Activated naive CD8-positive, alpha-beta T cell treated with anti-CD3 and anti-CD28 coated beads for 36 hours (primary cell): Measurements from ENCODE around the gene TXNDC12. TPM values are rescaled to one million over a fixed set of nuclear protein-coding genes. Genes with fewer than 3 reads are reported as not detected.
"Not testable (repeated sequence)": the region's sequence is repeated elsewhere in the genome, so short reads cannot be mapped to it uniquely, and the experiment has no call there.

Source experiments
- DNase-seq: peaks from one replicate; pipeline ENCODE4 v3.0.0; 2021
- H3K27ac Mint-ChIP-seq: one replicate; pipeline ENCODE4 v1.8.0; 2022; ENCODE audit warnings: mild to moderate bottlenecking, moderate library complexity, mixed read lengths
- H3K27me3 Mint-ChIP-seq: one replicate; pipeline ENCODE4 v1.8.0; 2022; ENCODE audit warnings: mild to moderate bottlenecking, mixed read lengths
- H3K36me3 Mint-ChIP-seq: one replicate; pipeline ENCODE4 v1.8.0; 2021; ENCODE audit warnings: mild to moderate bottlenecking, mixed read lengths
- H3K4me1 Mint-ChIP-seq: one replicate; pipeline ENCODE4 v1.8.0; 2021; ENCODE audit warnings: mixed read lengths
- H3K4me3 Mint-ChIP-seq: one replicate; pipeline ENCODE4 v1.8.0; 2022; ENCODE audit warnings: mild to moderate bottlenecking, moderate library complexity, mixed read lengths
- H3K9me3 Mint-ChIP-seq: one replicate; pipeline ENCODE4 v1.8.0; 2022; ENCODE audit warnings: mixed read lengths
- total RNA-seq, 2 experiments: library from RNA; stranded (reverse); gene quantifications; one replicate each; pipeline ENCODE4 v1.2.3, GENCODE V29; 2021

The TXNDC12 gene
- total RNA-seq, 2 experiments from 2014 or later, result 33.3 to 36.1 TPM

DNA sequence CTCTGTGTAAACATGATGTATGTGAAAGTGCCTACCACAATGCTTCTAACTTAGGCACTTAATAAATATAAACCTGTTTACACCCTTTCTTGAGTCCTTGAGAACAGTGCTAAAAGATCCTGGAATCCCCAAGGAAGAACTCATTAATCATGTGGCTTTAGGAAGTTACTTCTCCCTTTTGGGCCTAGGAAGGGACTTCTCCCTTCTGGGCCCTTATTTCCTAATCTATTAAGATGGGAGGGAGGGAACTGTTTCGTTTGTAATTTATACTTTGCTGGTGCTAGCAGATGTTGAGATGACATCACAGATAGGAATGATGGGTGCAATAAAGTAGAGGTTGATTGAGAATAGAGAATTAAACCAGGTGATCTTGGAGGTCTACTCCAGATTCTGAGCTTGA lies 2.3 kb upstream of the TXNDC12 start:
- no peaks in the 10 kb centered on the region for H3K9me3 Mint-ChIP-seq
- H3K27ac Mint-ChIP-seq, result peak overlapping the region; percentile 98
- H3K27me3 Mint-ChIP-seq, result no peaks in the 10 kb centered on the region
- peaks cover 44% of the 10 kb centered on the region for H3K4me1 Mint-ChIP-seq
- peaks cover 27% of the 10 kb centered on the region for H3K36me3 Mint-ChIP-seq
- DNase-seq, result no peak
- peak overlapping the region; percentile 96 for H3K4me3 Mint-ChIP-seq

GRCh38 chr1:52056937-52057231 lies 1.9 kb upstream of the TXNDC12 start:
- Mint-ChIP-seq H3K36me3 (peaks cover 27% of the 10 kb centered on the region), H3K4me1 (peaks cover 47% of the 10 kb centered on the region), H3K27me3 (no peaks in the 10 kb centered on the region), H3K9me3 (no peaks in the 10 kb centered on the region), H3K4me3 (peak overlapping the region; percentile 96), H3K27ac (peak overlapping the region; percentile 98)
- DNase-seq, result no peak

GRCh38 chr1:52056163-52056936 lies 1.4 kb upstream of the TXNDC12 start, which contains the start of gene BTF3L4:
BTF3L4 (plus strand) TSS chr1:52056295; CDS start chr1:52059848, 3,553 bp downstream.
- peak; percentile 95 for DNase-seq
- Mint-ChIP-seq H3K27me3 (no peaks in the 10 kb centered on the region), H3K9me3 (no peaks in the 10 kb centered on the region), H3K4me3 (peak within 1 kb of the TSS; percentile 96), H3K4me1 (peaks cover 47% of the 10 kb centered on the region), H3K36me3 (peaks cover 27% of the 10 kb centered on the region), H3K27ac (peak within 1 kb of the TSS; percentile 98)

DNA sequence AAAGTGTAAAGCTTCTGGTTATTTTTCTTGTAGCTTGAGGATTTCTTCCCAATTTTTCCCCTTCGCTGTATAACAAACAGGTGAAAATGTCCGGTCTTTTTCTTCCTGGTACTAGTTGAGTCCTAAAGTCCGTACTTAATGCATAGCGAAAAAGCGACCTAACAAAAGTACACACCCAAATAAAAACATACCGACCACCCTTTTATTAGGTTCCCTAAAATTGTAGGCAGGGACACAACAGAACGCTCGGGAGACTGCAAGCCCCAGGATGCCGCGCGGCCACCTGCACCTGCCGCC lies 823 bp upstream of the TXNDC12 start:
- H3K27me3 Mint-ChIP-seq, result no peaks in the 10 kb centered on the region
- peaks cover 50% of the 10 kb centered on the region for H3K4me1 Mint-ChIP-seq
- H3K36me3 Mint-ChIP-seq, result peaks cover 24% of the 10 kb centered on the region
- DNase-seq, result no peak
- no peaks in the 10 kb centered on the region for H3K9me3 Mint-ChIP-seq
- H3K27ac Mint-ChIP-seq, result peak overlapping the region; percentile 98
- H3K4me3 Mint-ChIP-seq, result peak overlapping the region; percentile 96

DNA sequence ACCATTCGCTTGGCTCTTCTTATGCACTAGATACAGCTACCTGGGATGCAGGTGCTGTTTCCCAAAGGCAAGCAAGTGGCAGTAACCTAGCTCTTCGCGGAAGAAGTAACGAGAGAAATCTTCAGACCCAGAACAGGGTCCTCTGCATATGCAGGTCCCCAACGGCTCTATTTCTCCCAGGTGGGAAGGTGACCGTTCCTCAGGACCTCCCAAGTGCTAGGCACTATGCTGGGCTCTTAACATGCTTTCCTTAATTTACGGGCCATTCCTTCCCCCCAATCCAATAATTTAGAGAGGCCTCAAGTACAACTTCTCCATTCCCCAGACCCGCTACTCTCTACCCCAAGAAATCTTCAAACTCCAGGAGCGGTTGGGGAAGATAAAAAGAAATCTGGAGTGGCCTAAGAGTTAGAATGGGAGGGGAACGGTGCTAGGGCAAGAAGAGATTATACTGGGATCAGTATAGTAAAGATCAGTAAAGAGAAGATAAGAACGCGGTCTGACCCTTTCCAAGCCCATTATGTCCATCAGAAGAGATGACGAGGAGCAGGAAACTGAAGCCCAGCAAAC lies 410 bp downstream of the TXNDC12 start:
- peaks cover 49% of the 10 kb centered on the region for H3K4me1 Mint-ChIP-seq
- H3K9me3 Mint-ChIP-seq, result no peaks in the 10 kb centered on the region
- H3K36me3 Mint-ChIP-seq, result peaks cover 20% of the 10 kb centered on the region
- H3K4me3 Mint-ChIP-seq, result peak overlapping the region; percentile 96
- H3K27me3 Mint-ChIP-seq, result no peaks in the 10 kb centered on the region
- no peak for DNase-seq
- peak overlapping the region; percentile 98 for H3K27ac Mint-ChIP-seq

- Mint-ChIP-seq H3K36me3 (peaks cover 19% of the 10 kb centered on the region), H3K27me3 (no peaks in the 10 kb centered on the region), H3K9me3 (no peaks in the 10 kb centered on the region), H3K4me1 (peaks cover 43% of the 10 kb centered on the region), H3K27ac (peak overlapping the region; percentile 98), H3K4me3 (peak overlapping the region; percentile 96)
- DNase-seq, result no peak
Measured at GRCh38 chr1:52053862-52054261, 1.1 kb downstream of the TXNDC12 start.

GRCh38 chr1:52049337-52049736 lies 5.7 kb downstream of the TXNDC12 start:
- peaks cover 35% of the 10 kb centered on the region for H3K4me1 Mint-ChIP-seq
- not testable (repeated sequence) for DNase-seq, H3K4me3 Mint-ChIP-seq, H3K27me3 Mint-ChIP-seq, H3K27ac Mint-ChIP-seq, H3K9me3 Mint-ChIP-seq
- peaks cover 31% of the 10 kb centered on the region for H3K36me3 Mint-ChIP-seq

- H3K27me3 Mint-ChIP-seq, result not testable (repeated sequence)
Measured at GRCh38 chr1:52045666-52046195, 9.3 kb downstream of the TXNDC12 start.

DNA sequence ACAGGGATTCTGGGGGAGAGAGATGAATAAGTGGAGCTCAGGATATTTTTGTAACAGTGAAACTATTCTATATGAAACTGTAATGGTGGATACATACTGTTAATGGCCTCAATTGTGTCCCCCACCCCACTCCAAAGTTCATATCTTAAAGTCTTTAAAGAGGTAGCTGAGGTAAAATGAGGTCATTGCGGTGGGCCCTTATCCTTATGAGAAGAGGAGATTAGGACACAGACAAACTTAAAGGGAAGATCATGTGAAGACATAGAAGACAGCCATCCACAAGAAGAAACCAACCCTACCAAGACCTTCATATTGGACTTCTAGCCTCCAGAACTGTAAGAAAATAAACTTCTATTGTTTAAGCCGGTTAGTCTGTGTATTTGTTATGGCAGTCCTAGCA lies 9.8 kb downstream of the TXNDC12 start:
- Mint-ChIP-seq H3K4me3 (no peak overlapping the region), H3K9me3 (no peaks in the 10 kb centered on the region), H3K27ac (no peak overlapping the region), H3K4me1 (peaks cover 21% of the 10 kb centered on the region), H3K27me3 (no peaks in the 10 kb centered on the region), H3K36me3 (peaks cover 27% of the 10 kb centered on the region)
- no peak for DNase-seq

More at GRCh38 chr1:52045666-52046195, 9.3 kb downstream of the TXNDC12 start:
- H3K4me3 Mint-ChIP-seq, DNase-seq, H3K9me3 Mint-ChIP-seq, H3K27ac Mint-ChIP-seq: not testable (repeated sequence)
- H3K36me3 Mint-ChIP-seq, result peaks cover 27% of the 10 kb centered on the region
- peaks cover 23% of the 10 kb centered on the region for H3K4me1 Mint-ChIP-seq

- H3K27me3 Mint-ChIP-seq, result no peaks in the 10 kb centered on the region
- H3K9me3 Mint-ChIP-seq, result no peaks in the 10 kb centered on the region
- H3K27ac Mint-ChIP-seq, result no peak overlapping the region
- H3K4me1 Mint-ChIP-seq, result peaks cover 13% of the 10 kb centered on the region
- no peak for DNase-seq
- H3K36me3 Mint-ChIP-seq, result peaks cover 27% of the 10 kb centered on the region
- no peak overlapping the region for H3K4me3 Mint-ChIP-seq
Measured at GRCh38 chr1:52041551-52042185, 13.3 kb downstream of the TXNDC12 start.

DNA sequence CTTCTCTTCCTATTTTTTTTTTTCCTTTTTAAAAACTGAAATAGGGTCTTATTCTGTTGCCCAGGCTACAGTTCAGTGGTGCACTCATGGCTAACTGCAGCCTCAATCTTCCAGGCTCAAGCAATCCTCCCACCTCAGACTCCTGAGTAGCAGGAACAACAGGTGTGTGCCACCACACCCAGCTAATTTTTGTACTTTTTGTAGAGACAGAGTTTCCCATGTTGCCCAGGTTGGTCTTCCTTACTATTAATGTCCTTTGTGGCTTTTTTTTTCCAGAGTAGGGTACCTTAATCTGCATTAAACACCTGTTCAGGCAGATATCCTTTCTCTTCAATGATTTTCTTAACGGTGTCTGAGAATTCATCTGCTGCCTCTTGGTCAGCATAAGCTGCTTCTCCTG lies 17.1 kb downstream of the TXNDC12 start:
- H3K4me3 Mint-ChIP-seq, result no peak overlapping the region
- no peak for DNase-seq
- H3K9me3 Mint-ChIP-seq, result no peaks in the 10 kb centered on the region
- peaks cover 6% of the 10 kb centered on the region for H3K4me1 Mint-ChIP-seq
- H3K27me3 Mint-ChIP-seq, result no peaks in the 10 kb centered on the region
- H3K27ac Mint-ChIP-seq, result no peak overlapping the region
- peaks cover 16% of the 10 kb centered on the region for H3K36me3 Mint-ChIP-seq

- Mint-ChIP-seq H3K36me3 (peaks cover 21% of the 10 kb centered on the region), H3K4me1 (peaks cover 7% of the 10 kb centered on the region), H3K4me3 (no peak overlapping the region), H3K9me3 (no peaks in the 10 kb centered on the region), H3K27me3 (no peaks in the 10 kb centered on the region), H3K27ac (no peak overlapping the region)
- no peak for DNase-seq
Measured at GRCh38 chr1:52037402-52037814, 17.6 kb downstream of the TXNDC12 start.

GRCh38 chr1:52034050-52034384 lies 21.0 kb downstream of the TXNDC12 start:
- H3K4me3 Mint-ChIP-seq, result peak overlapping the region; percentile 92
- peaks cover 40% of the 10 kb centered on the region for H3K36me3 Mint-ChIP-seq
- H3K27ac Mint-ChIP-seq, result peak overlapping the region; percentile 92
- no peaks in the 10 kb centered on the region for H3K9me3 Mint-ChIP-seq
- peaks cover 26% of the 10 kb centered on the region for H3K4me1 Mint-ChIP-seq
- DNase-seq, result no peak
- H3K27me3 Mint-ChIP-seq, result no peaks in the 10 kb centered on the region

GRCh38 chr1:52033190-52034049 lies 21.6 kb downstream of the TXNDC12 start, which contains the start of gene KTI12:
KTI12 (minus strand) TSS chr1:52033810; CDS start chr1:52033761, 49 bp downstream.
- no peaks in the 10 kb centered on the region for H3K27me3 Mint-ChIP-seq
- peaks cover 26% of the 10 kb centered on the region for H3K4me1 Mint-ChIP-seq
- peak within 1 kb of the TSS; percentile 92 for H3K27ac Mint-ChIP-seq
- H3K9me3 Mint-ChIP-seq, result no peaks in the 10 kb centered on the region
- peaks cover 38% of the 10 kb centered on the region for H3K36me3 Mint-ChIP-seq
- DNase-seq, result peak; percentile 88
- peak within 1 kb of the TSS; percentile 92 for H3K4me3 Mint-ChIP-seq

- H3K9me3 Mint-ChIP-seq, result no peaks in the 10 kb centered on the region
- peak overlapping the region; percentile 92 for H3K27ac Mint-ChIP-seq
- peak; percentile 20 for DNase-seq
- H3K36me3 Mint-ChIP-seq, result peaks cover 32% of the 10 kb centered on the region
- H3K27me3 Mint-ChIP-seq, result no peaks in the 10 kb centered on the region
- peak overlapping the region; percentile 92 for H3K4me3 Mint-ChIP-seq
- peaks cover 26% of the 10 kb centered on the region for H3K4me1 Mint-ChIP-seq
Measured at GRCh38 chr1:52032785-52033131, 22.2 kb downstream of the TXNDC12 start.
